ENCODE data around the gene CYYR1. TPM values are rescaled to one million over a fixed set of nuclear protein-coding genes. Genes with fewer than 3 reads are reported as not detected.

CYYR1 gene
- total RNA-seq, 4 donors from 2014 or later = 8.9 to 28.4 (median 13.3) TPM

GRCh38 chr21:26499495-26499894, 73.6 kb downstream of the CYYR1 start:
- no peak for ATAC-seq
- no peaks in the 10 kb centered on the region for H3K27me3 ChIP-seq
- TF ChIP-seq EP300 (IDR thresholded peaks at IDR 0.05) = no peak
- no peak for TF ChIP-seq POLR2AphosphoS5 (IDR thresholded peaks at IDR 0.05)
- no peak for TF ChIP-seq CTCF (IDR thresholded peaks at IDR 0.05)
- TF ChIP-seq POLR2A (IDR thresholded peaks at IDR 0.05) = no peak

GRCh38 chr21:26495283-26495849, 77.7 kb downstream of the CYYR1 start:
- no peak overlapping the region for H3K27ac ChIP-seq
- no peaks in the 10 kb centered on the region for H3K27me3 ChIP-seq
- no peak overlapping the region for H3K4me3 ChIP-seq
- H3K4me1 ChIP-seq = no peaks in the 10 kb centered on the region
- TF ChIP-seq CTCF (IDR thresholded peaks at IDR 0.05) (no peak), EP300 (IDR thresholded peaks at IDR 0.05) (no peak), POLR2AphosphoS5 (IDR thresholded peaks at IDR 0.05) (no peak), POLR2A (IDR thresholded peaks at IDR 0.05) (no peak)
- peaks cover 0 to 10% (median 0%) of the 10 kb centered on the region in 3 donors for H3K9me3 ChIP-seq
- WGBS, 2 donors (ENCODE audit: low coverage in 1 of 2) = 87 to 95% methylated on average over 4 to 8 of the region's 10 CpGs
- H3K36me3 ChIP-seq = no peaks in the 10 kb centered on the region
- no peak for ATAC-seq

More at GRCh38 chr21:26499495-26499894, 73.6 kb downstream of the CYYR1 start:
- Histone ChIP-seq H3K36me3 (no peaks in the 10 kb centered on the region), H3K4me1 (no peaks in the 10 kb centered on the region), H3K27ac (no peak overlapping the region), H3K9me3 (peaks cover 0 to 10% (median 0%) of the 10 kb centered on the region in 3 donors), H3K4me3 (no peak overlapping the region)

GRCh38 chr21:26491663-26492062, 81.4 kb downstream of the CYYR1 start:
- no peaks in the 10 kb centered on the region for H3K4me1 ChIP-seq
- H3K27ac ChIP-seq = no peak overlapping the region
- H3K9me3 ChIP-seq = no peaks in the 10 kb centered on the region
- H3K36me3 ChIP-seq = no peaks in the 10 kb centered on the region
- no peak for ATAC-seq
- no peaks in the 10 kb centered on the region for H3K27me3 ChIP-seq
- WGBS, 2 donors (ENCODE audit: low coverage in 1 of 2) = 90 to 100% methylated on average over 1 to 3 of the region's 3 CpGs
- no peak for TF ChIP-seq POLR2A (IDR thresholded peaks at IDR 0.05)
- TF ChIP-seq CTCF (IDR thresholded peaks at IDR 0.05) = no peak
- TF ChIP-seq POLR2AphosphoS5 (IDR thresholded peaks at IDR 0.05) = no peak
- TF ChIP-seq EP300 (IDR thresholded peaks at IDR 0.05) = no peak
- no peak overlapping the region for H3K4me3 ChIP-seq

- 50 to 63% methylated on average over 1 to 2 of the region's 2 CpGs for WGBS, 2 donors (ENCODE audit: low coverage in 1 of 2)
- Histone ChIP-seq H3K9me3 (no peaks in the 10 kb centered on the region), H3K27me3 (no peaks in the 10 kb centered on the region), H3K36me3 (no peaks in the 10 kb centered on the region), H3K4me1 (no peaks in the 10 kb centered on the region), H3K27ac (no peak overlapping the region), H3K4me3 (no peak overlapping the region)
- TF ChIP-seq POLR2A (IDR thresholded peaks at IDR 0.05) (no peak), POLR2AphosphoS5 (IDR thresholded peaks at IDR 0.05) (no peak), EP300 (IDR thresholded peaks at IDR 0.05) (no peak), CTCF (IDR thresholded peaks at IDR 0.05) (no peak)
- no peak for ATAC-seq
These were observed 82.3 kb downstream of the CYYR1 start for GRCh38 chr21:26490771-26491170.

- ATAC-seq = no peak
- no peak overlapping the region for H3K4me3 ChIP-seq
- TF ChIP-seq POLR2A (IDR thresholded peaks at IDR 0.05) (no peak), POLR2AphosphoS5 (IDR thresholded peaks at IDR 0.05) (no peak), EP300 (IDR thresholded peaks at IDR 0.05) (no peak), CTCF (IDR thresholded peaks at IDR 0.05) (no peak)
- H3K27ac ChIP-seq = no peak overlapping the region
- no peaks in the 10 kb centered on the region for H3K4me1 ChIP-seq
- no peaks in the 10 kb centered on the region for H3K36me3 ChIP-seq
- 86 to 93% methylated on average over 2 to 4 of the region's 6 CpGs for WGBS, 2 donors (ENCODE audit: low coverage in 1 of 2)
- H3K9me3 ChIP-seq = no peaks in the 10 kb centered on the region
- H3K27me3 ChIP-seq = no peaks in the 10 kb centered on the region
These were observed 83.3 kb downstream of the CYYR1 start for GRCh38 chr21:26489781-26490180.

Data from gastroesophageal sphincter (tissue), 4 donors.